ENCODE results near the gene FIGNL2.
"Not testable (repeated sequence)": the region's sequence is repeated elsewhere in the genome, so short reads cannot be mapped to it uniquely, and the experiment has no call there.

Gene FIGNL2, protein sequence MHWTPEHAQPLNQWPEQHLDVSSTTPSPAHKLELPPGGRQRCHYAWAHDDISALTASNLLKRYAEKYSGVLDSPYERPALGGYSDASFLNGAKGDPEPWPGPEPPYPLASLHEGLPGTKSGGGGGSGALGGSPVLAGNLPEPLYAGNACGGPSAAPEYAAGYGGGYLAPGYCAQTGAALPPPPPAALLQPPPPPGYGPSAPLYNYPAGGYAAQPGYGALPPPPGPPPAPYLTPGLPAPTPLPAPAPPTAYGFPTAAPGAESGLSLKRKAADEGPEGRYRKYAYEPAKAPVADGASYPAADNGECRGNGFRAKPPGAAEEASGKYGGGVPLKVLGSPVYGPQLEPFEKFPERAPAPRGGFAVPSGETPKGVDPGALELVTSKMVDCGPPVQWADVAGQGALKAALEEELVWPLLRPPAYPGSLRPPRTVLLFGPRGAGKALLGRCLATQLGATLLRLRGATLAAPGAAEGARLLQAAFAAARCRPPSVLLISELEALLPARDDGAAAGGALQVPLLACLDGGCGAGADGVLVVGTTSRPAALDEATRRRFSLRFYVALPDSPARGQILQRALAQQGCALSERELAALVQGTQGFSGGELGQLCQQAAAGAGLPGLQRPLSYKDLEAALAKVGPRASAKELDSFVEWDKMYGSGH

DNA sequence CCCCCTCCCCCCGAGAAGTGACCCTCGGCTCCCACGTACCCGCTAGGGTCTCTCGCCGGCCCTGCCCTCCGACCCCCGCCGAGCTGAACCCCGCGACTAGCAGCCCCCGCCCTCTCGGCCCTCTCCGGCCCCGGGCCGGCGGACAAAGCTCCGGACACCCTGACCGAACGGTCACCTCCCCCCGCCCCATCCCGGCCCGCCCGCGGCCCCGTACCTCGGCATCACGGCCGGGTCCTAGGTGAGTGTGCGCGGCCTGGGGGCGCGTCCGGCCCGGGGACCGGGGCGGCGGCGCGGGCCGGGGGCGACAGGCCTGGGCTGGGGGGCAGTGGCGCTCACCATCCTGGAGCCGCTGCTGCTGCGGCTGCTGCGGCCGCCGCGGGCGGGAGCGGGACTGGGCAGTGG lies at the start of gene FIGNL2:
Gene FIGNL2 (minus strand): TSS at position 393 of the 402 bp plus-strand sequence. CDS start 26,305 bp downstream, outside the sequence.
- intact Hi-C loops (cut with DNase I), result no loop called here
- DNase-seq, result peak in 1 of 10 donors; percentile 82

DNA sequence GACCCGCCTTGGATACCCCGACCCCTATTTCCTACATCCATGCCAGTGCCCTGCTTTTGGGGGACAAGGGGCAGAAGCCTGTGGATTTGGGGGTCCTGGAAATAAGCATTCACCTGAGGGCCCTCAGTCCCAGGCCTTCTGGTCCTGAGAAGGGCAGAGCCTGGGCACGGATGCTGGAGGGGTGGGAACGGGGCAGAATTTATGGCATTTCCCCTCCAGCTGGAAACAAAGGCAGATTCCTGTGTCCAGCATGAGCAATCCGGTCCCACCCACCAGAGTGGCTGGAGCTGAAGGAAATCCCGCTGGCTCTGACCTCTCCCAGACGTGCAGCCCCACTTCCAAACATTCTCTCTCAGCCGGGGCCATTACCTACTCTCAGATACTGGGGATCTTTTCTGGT lies 48.7 kb upstream of the FIGNL2 start:
- peak in 1 of 10 donors; percentile 21 for DNase-seq
- intact Hi-C loops (cut with DNase I), result no loop called here

DNA sequence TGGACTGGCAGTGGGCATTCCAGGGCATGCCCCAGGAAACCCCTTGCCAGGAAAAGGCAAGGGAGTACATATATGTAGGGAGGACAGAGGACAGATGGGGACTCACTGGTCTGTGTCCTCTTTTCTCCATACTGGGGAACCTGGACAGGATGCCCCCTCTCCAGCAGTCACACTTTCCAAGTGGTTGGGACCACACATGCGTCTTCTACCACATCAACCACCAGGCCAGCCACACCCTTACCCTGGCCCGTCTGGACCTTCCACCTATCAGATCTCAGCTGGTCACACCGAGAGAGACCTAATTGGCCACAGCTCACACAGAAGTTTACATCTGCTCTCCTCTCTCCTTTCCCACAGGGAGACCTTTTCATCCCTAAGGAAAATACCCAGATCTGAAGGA lies 47.7 kb upstream of the FIGNL2 start:
- intact Hi-C loops (cut with DNase I), result no loop called here
- DNase-seq, result peak in 1 of 10 donors; percentile 32

DNA sequence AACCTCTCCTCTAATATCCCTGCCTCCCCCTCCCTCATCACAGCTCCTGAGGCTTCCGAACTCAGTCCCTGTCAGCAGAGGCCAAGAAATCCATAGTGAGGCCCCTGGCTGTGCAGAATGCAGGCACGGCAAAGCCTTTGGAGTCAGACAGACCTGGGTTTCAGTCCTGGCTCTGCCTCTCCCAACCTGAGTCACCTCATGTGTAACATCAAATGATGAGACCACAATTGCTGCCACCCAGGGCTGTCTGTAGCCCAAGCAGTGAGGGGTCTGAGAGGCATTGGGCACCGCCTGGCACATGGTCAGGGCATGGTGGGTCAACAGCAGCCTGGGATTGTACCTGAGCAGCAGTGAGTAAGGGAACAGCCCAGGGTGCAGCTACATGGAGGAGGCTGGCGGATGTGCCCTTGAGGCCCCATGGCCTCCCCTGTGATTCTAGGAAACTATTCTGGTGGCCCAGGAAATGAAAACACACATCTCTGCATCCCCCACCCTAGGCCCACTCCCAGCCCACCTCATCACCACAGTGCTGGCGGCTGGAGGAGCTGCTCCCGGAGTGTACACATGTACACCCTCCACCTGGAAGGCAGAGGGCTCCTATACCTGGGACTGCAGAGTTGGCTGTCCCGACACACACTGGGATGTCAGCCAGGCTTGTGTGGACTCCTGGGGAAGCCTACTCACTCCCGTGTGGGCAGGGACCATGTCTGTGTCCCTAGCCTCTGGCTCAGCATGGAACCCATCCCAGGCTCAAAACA lies 47.0 kb upstream of the FIGNL2 start:
- peak in 1 of 10 donors; percentile 67 for DNase-seq
- intact Hi-C loops (cut with DNase I), result loop anchor here (1.0 kb wide), 1 partner anchor 85 kb away; no protein-coding TSS in a partner anchor

DNA sequence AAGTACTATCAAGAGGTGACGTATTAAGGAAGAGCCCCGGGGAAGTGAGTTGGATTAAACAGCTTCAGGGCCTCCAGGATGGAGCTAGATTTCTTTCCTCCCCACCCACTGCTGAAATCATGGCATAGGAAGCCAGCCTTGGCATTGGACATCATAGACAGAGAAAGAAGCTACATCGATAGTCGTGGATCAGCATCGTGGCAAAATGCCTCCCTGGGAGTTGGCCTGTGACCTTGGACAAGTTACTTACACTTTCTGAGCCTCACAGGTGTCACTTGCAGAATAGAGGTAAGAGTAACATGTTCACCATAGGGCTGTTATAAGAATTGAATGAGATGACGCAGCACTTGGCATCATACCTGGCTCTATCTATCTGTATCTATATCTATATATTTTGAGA lies 45.3 kb upstream of the FIGNL2 start:
- intact Hi-C loops (cut with DNase I), result no loop called here
- DNase-seq, result no peak

- intact Hi-C loops (cut with DNase I), result no loop called here
- DNase-seq, result no peak
Observed at GRCh38 chr12:51891843-51892242, 43.3 kb upstream of the FIGNL2 start.

DNA sequence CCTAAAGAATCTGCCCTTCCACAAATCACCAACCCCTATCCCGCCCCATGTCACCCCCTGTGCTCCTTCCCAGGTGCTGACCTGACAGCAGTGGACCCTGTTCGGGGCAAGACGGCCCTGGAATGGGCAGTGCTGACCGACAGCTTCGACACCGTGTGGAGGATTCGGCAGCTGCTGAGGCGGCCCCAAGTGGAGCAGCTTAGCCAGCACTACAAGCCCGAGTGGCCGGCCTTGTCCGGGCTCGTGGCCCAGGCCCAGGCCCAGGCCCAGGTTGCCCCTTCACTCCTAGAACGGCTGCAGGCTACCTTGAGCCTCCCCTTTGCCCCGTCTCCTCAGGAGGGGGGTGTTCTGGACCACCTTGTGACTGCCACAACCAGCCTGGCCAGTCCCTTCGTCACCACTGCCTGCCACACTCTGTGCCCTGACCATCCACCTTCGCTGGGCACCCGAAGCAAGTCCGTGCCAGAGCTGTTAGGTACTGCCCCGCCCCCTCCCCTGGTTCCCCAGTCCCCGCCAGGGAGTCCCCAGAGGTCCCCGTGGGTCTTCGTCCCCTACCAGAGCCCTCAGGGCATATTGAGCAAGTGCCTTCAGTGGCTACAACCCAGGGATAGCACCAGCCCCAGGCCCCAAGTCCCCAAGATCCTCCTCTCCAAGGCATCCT lies 42.1 kb upstream of the FIGNL2 start:
- intact Hi-C loops (cut with DNase I), result no loop called here
- DNase-seq, result peak in 1 of 10 donors; percentile 72

DNA sequence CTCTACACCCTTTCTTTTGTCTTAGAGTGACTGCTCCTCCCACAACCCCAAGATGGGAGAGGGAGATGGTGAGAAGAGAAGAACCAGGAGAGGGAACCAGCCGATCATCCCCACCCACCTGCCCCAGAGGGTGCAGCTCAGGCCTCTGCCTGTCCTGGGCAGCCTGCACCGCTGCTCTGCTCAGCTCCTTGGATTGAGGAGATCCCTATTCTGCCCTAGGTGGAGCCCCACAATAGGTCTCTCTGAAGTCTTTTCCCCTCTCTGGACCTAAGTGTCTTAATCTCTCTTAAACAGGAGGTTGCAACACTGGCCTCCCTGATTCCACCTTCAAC lies 41.6 kb upstream of the FIGNL2 start:
- intact Hi-C loops (cut with DNase I), result no loop called here
- DNase-seq, result peak in 1 of 10 donors; percentile 2

DNA sequence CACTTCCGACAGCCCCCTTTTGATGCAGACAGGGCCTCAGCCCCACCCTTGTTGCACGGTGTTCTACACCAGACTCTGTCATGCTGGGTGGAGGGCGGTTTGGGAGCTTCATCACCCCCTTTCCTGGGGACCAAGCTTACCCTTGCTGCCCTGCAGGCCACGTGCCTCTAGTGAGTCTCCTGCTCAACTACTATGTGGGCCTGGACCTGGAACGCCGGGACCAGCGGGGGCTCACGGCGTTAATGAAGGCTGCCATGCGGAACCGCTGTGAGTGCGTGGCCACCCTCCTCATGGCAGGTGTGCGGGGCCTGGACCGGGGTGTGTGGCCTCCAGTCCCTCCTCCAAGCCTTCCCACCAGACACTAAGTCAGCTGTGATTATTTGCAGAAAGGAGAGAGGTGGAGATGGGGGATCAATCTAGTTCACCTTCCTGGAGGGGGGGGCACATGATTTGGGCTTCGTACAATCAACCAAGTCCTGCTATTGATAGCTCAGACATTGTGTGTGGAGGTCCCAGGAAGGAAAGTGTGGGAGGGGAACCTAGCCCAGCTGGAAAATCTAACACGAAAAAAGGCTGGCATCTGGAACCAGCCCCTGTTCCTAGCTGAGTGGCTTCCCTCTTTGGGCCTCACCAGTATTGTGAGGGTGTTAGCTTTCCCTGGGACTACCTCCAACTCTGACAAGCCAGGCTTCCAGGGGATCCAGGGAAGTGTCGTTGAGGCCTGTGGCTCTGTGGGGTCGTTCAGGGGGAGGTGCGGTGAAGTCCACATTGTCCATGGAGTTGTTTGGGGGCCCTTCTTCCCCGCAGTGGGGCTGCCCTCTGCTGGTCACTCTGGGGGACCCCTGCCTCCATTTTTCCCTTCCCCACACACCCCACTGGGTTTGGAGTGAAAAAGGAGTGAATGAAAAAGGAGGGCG lies 41.0 kb upstream of the FIGNL2 start:
- intact Hi-C loops (cut with DNase I), result no loop called here
- peak in 1 of 10 donors; percentile 10 for DNase-seq

GRCh38 chr12:51888316-51889215 lies 40.0 kb upstream of the FIGNL2 start:
- peak in 1 of 10 donors; percentile 63 for DNase-seq
- intact Hi-C loops (cut with DNase I), result no loop called here

DNA sequence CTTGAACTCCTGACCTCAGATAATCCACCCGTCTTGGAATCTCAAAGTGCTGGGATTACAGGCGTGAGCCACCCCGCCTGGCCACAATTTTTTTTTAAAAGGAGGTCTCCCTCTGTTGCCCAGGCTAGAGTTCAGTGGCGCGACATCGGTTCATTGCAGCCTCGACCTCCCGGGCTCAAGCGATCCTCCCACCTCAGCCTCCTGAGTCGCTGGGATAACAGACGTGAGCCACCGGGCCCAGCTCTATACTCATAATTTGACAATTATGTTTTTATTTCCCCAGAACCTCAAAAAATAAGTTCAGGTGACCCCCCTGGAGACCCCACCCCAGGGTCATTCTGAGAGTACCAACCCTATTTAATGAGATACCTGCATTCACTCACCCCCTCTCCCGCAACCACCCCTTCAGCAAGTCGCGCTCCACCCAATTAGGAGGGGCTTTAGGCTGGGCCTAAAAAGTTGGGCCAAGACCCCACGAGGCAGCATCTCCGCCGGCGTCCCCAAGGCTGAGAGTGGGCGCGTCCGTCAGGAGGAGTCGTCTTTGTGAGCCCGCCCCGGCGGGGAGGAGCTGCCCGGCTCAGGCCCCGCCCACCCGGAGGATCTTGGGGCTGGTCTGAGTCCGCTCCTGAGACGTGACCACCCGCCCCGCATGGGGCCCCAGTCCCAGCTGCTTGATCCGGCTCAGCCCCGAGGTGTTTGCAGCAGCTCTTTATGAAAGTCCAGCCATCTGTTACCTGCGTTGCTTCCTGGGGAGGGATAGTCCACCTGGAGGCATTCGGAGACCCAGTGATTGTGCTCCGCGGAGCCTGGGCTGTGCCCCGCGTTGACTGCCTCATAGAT lies 39.2 kb upstream of the FIGNL2 start, which contains the start of gene ANKRD33:
Gene ANKRD33 (plus strand): TSS at position 628 of the 840 bp plus-strand sequence. CDS start 84 bp downstream, at position 712.
- DNase-seq, result peak in 1 of 10 donors; percentile 71
- intact Hi-C loops (cut with DNase I), result no loop called here

DNA sequence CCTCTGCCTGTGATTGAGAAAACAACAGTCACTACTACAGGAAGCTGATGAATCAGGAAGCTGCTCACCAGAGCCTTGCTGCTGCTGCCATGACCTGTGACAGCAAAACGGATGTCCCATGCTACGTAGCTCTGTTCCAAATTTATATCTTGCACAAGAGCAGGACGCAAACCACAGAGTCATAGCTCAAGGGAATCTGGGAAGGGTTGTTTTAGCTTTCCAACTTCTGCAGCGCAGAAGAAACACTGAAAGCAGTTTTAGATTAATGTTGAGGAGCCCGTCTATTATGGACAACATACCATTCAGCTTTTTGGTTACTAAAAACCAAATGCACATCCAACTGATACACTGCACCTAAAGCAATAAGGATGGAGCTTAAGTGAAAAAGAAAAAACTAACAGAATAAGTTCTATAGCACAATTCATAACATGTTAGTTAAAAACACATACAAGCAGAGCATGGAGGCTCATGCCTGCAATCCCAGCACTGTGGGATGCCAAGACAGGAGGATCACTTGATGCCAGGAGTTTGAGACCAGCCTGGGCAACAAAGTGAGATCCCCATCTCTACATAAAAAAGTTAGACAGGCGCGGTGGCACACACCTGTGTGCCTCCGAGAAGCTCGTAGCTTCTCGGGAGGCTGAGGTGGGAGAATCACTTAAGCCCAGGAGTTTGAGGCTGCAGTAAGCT lies 37.6 kb upstream of the FIGNL2 start:
- DNase-seq, result peak in 4 of 10 donors; percentile 17 to 55 (median 44)
- intact Hi-C loops (cut with DNase I), result no loop called here

DNA sequence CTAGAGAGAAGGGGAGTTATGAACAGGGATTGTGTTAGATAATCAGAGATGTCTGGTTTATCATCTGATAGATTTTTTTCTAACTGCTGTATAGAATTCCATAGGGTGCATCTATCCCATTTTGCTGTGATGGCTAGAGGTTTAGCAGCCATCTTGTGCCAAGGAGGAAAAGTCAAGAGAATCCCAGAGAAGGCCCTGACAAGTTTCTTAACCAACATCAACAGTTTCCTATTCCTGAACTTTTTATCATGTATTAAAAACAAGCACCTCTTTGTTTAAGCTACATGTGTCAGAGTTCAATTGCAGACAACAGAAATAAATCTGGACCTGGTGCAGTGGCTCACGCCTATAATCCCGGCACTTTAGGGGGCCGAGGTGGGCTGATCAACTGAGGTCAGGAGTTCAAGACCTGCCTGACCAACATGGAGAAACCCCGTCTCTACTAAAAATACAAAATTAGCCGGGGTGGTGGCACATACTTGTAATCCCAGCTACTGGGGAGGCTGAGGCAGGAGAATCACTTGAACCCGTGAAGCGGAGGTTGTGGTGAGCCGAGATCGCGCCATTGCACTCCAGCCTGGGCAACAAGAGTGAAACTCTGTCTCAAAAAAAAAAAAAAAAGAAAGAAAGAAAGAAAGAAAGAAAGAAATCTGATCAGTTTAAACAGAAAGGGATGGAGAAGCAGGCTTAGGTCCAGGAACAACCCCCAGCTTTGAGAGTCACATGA lies 36.9 kb upstream of the FIGNL2 start:
- DNase-seq, result peak in 1 of 10 donors; percentile 38
- intact Hi-C loops (cut with DNase I), result not testable (repeated sequence)

GRCh38 chr12:51884676-51885229 lies 36.2 kb upstream of the FIGNL2 start:
- intact Hi-C loops (cut with DNase I), result no loop called here
- DNase-seq, result peak in 1 of 10 donors; percentile 8

- peak in 1 of 10 donors; percentile 8 for DNase-seq
- intact Hi-C loops (cut with DNase I), result no loop called here
Observed at GRCh38 chr12:51883998-51884675, 35.6 kb upstream of the FIGNL2 start.

Data from posterior cingulate gyrus (tissue), 11 donors.